ENCODE measurements around the gene ADCY4. TPM values are rescaled to one million over a fixed set of nuclear protein-coding genes. Genes with fewer than 3 reads are reported as not detected.

Gene ADCY4
- total RNA-seq, 1 experiment from 2014 or later = 0.17 TPM

DNA sequence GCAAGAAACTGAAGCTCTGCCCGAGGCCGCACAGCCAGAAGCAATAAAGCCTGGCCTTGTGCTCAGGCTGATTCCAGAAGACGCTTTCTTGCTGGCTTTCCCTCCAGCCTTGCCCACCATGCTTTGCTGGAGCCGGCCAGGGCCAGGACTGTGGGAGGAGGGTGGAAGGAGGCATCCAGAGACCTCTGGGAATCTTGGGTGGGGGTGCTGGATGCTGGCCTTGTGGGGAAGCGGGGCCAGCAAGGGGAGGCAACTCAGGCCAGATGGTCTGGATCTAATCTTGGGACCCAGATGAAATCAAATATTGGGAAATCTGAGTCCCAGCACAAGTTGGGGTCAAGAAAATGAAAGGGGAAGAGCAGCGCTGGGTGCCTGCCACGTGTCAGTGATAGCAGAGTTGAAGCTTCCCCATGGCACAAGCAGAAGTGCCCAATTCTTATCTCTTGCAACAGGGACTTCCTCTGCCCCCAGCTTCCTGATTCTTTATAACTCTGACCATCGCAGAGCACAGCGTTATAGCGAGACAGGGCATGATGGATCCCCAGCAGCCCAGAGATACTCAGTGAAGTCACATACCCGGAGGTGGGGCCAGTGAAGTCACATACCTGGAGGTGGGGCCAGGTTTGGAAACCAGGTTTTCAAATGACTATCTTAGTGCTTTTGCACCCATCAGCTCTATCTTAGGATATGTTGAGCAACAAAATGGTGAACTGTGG, 57.1 kb downstream of the ADCY4 start:
- DNase-seq = no peak
- Histone ChIP-seq H3K4me3 (ENCODE audit: insufficient read depth, low read depth, low read length) (no peak overlapping the region), H3K36me3 (replicated peaks; ENCODE audit: control insufficient read depth, insufficient read depth, low read length) (no peaks in the 10 kb centered on the region), H3K27me3 (ENCODE audit: control insufficient read depth, insufficient read depth, low read length) (no peaks in the 10 kb centered on the region)

DNA sequence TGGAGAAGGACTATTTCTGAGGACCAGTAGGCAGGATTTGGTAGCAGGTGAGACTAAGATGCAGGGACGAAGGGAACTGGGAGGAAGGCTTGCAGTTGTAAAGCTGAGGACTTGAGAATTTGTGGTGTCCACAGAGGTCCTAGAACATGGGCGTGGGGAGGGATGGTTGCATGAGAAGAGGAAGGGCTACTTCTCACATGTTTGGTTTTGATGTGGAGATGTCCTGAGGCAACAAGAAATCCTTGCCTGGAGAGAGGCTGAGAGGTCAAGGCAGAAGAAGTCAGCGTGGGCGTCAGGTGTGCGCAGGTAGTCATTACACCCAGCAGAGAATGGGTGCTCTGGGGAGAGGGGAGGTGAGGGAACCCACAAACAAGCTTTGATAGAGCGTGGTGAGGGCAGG, 57.8 kb downstream of the ADCY4 start:
- Histone ChIP-seq H3K4me3 (ENCODE audit: insufficient read depth, low read depth, low read length) (no peak overlapping the region), H3K36me3 (replicated peaks; ENCODE audit: control insufficient read depth, insufficient read depth, low read length) (no peaks in the 10 kb centered on the region), H3K27me3 (ENCODE audit: control insufficient read depth, insufficient read depth, low read length) (no peaks in the 10 kb centered on the region)
- no peak for DNase-seq

DNA sequence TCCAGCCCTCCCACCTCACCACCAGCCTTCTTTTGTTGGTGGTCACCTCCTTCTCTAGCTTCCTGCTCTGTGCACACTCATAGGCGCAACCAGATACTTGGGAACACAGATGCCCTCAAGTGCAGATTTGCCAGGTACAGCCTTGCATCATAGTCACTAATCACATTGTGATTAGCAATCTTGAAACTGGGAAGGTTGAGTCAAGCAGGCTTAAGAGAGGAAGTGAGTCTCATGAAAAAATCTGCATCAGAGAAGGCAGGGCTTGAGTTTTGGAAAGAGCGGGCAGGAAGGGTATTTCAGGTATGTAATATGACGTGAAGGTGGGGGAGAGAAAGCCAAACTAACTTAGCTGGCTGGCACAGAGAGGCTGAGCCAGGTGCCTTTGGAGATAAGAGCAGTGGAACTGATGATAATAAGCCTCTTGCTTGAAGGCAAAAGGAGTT, 60.7 kb downstream of the ADCY4 start:
- no peak for DNase-seq
- no peaks in the 10 kb centered on the region for H3K36me3 ChIP-seq (replicated peaks; ENCODE audit: control insufficient read depth, insufficient read depth, low read length)
- no peak overlapping the region for H3K4me3 ChIP-seq (ENCODE audit: insufficient read depth, low read depth, low read length)

GRCh38 chr14:24273422-24273998, 61.4 kb downstream of the ADCY4 start:
- Histone ChIP-seq H3K27me3 (ENCODE audit: control insufficient read depth, insufficient read depth, low read length) (no peaks in the 10 kb centered on the region), H3K36me3 (replicated peaks; ENCODE audit: control insufficient read depth, insufficient read depth, low read length) (no peaks in the 10 kb centered on the region), H3K4me3 (ENCODE audit: insufficient read depth, low read depth, low read length) (no peak overlapping the region)
- no peak for DNase-seq

More for the DNA sequence above, 60.7 kb downstream of the ADCY4 start:
- no peaks in the 10 kb centered on the region for H3K27me3 ChIP-seq (ENCODE audit: control insufficient read depth, insufficient read depth, low read length)

DNA sequence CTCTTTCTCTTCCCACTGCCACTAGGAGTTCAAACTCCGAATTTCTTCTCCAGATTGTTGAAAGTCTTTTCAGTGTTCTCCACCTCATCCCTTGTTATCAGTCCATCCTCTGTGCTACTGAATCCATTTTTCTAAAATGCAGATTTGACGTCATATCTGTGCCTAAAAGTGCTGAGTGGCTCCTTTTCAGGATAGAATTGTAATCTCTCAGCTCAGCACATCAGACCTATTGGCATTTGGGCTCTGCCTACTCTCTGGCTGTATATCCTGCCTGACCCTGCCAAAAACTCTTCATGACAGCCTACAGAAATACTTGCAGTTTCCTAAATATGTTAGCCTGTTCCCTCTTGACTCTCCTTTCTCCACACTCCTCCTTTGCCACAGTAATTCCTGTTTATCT, 62.4 kb downstream of the ADCY4 start:
- Histone ChIP-seq H3K27me3 (ENCODE audit: control insufficient read depth, insufficient read depth, low read length) (no peaks in the 10 kb centered on the region), H3K4me3 (ENCODE audit: insufficient read depth, low read depth, low read length) (no peak overlapping the region), H3K36me3 (replicated peaks; ENCODE audit: control insufficient read depth, insufficient read depth, low read length) (no peaks in the 10 kb centered on the region; the same call in 1 of the 2 replicates)
- no peak for DNase-seq

DNA sequence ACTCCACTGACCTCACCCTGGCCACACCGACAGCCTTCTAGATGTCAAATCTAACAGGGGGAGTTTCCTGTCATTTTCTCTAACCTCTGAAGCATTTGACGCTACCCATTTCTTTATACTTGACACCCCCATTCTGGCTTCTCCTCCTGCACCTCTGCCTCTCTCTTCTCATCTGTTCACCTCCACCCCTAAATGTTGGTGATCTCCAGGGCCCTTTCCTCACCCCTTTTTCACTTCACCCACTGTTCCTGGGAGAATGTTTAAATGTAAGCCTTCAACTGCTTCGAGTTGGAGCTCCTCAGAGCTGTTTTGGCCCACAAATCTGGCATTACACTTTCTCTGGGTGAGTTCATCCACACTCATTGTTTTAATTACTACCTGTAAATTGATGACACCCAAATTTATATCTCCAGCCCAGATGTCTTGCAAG, 63.0 kb downstream of the ADCY4 start:
- no peak for DNase-seq
- peaks cover 2% of the 10 kb centered on the region; the same call in 1 of the 2 replicates for H3K36me3 ChIP-seq (replicated peaks; ENCODE audit: control insufficient read depth, insufficient read depth, low read length)
- no peaks in the 10 kb centered on the region for H3K27me3 ChIP-seq (ENCODE audit: control insufficient read depth, insufficient read depth, low read length)
- peak overlapping the region; percentile 89 for H3K4me3 ChIP-seq (ENCODE audit: insufficient read depth, low read depth, low read length)

DNA sequence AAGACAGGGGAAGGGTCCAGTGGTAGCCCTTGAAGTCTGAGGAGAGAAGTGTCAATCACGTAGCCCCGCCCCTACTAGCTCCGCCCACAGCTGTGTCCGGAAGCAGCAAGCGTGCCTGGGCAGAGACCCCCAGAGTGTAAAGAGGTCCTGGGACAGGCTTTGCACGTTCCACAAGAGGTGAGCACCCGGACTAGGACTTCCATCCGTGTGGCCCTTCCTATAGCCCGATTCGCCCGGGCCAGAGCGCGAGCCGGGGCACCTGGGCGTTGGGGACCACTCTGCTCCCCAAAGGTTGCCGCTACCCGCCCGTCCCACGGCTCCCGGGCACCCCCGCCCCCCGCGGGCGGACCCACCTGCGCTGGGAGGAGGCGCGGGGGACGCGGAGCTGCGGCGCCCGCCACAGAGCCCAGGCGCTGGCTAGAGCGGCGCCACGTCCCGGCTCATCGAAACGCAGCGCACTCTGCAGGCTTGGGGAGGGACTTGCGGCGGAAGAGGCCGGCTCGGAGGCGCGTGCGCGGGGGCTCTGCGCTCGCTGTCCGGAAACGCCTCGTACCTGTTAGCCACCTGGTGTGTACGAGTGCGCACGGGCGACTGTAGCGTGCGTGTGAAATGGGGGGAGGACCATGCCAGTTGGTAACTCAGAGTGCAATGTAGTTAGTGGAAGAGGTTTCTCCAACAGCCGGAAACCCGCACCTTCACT, 63.6 kb downstream of the ADCY4 start, which contains the start of gene RABGGTA:
Gene RABGGTA (minus strand): TSS at position 464 of the 700 bp plus-strand sequence. CDS start 482 bp downstream, outside the sequence.
- Histone ChIP-seq H3K36me3 (replicated peaks; ENCODE audit: control insufficient read depth, insufficient read depth, low read length) (peaks cover 2% of the 10 kb centered on the region; the same call in 1 of the 2 replicates), H3K4me3 (ENCODE audit: insufficient read depth, low read depth, low read length) (peak within 1 kb of the TSS; percentile 89), H3K27me3 (ENCODE audit: control insufficient read depth, insufficient read depth, low read length) (no peaks in the 10 kb centered on the region)
- peak; percentile 99 for DNase-seq

GRCh38 chr14:24270537-24271133, 64.2 kb downstream of the ADCY4 start:
- Histone ChIP-seq H3K27me3 (ENCODE audit: control insufficient read depth, insufficient read depth, low read length) (no peaks in the 10 kb centered on the region), H3K4me3 (ENCODE audit: insufficient read depth, low read depth, low read length) (peak overlapping the region; percentile 89), H3K36me3 (replicated peaks; ENCODE audit: control insufficient read depth, insufficient read depth, low read length) (peaks cover 2% of the 10 kb centered on the region; the same call in 1 of the 2 replicates)
- no peak for DNase-seq

DNA sequence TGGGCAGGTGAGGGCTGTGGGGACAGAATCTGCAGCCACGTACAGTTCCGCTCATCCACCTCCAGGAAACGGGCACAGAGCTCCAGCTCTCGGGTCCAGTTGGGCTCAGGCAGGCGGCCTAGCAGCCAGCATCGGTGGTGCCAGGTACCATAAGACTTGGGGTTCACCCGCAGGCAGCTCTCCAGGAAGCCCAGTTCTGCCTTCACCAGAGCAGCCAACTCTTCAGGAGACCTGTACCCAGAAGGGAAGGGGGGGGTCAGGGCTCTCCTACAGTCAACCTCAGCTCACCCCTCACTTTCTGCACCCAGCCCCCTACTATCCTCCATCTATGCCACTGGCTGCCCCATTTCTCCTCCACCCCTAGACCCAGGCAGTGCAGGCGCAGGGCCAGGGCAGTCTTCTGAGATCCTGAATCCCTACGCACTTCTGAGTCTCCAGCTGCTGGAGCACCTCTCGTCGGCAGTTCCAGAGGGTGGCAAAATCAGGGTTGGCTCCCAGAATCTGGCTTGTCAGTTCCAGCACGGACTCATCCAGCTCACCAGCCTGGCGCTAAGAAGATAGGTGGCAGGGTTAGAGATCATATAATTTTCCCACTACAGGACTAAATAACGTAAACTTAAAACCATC, 64.8 kb downstream of the ADCY4 start:
- no peak overlapping the region for H3K4me3 ChIP-seq (ENCODE audit: insufficient read depth, low read depth, low read length)
- H3K27me3 ChIP-seq (ENCODE audit: control insufficient read depth, insufficient read depth, low read length) = no peaks in the 10 kb centered on the region
- no peak for DNase-seq
- peaks cover 2% of the 10 kb centered on the region; the same call in 1 of the 2 replicates for H3K36me3 ChIP-seq (replicated peaks; ENCODE audit: control insufficient read depth, insufficient read depth, low read length)

DNA sequence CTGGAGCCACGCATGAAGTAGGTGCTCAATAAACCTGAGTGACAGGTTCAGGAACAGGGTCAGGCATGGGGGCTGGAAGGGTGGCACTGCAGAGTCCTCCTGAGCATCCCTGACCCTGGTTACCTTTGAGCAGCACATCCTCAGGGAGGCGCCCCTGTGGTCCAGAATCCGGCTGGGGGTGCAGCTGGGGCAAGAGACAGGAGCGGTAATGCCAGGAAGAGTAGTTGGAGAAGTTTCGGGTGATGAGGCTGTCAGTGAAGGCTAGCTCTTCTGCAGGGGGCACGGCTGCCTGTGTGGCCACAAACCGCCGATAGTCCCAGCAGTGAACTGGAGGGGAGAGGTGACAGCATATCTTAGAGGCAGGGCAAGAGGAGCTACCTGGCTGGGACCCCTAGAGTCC, 65.5 kb downstream of the ADCY4 start:
- DNase-seq = no peak
- H3K36me3 ChIP-seq (replicated peaks; ENCODE audit: control insufficient read depth, insufficient read depth, low read length) = peaks cover 2% of the 10 kb centered on the region; the same call in 1 of the 2 replicates
- H3K27me3 ChIP-seq (ENCODE audit: control insufficient read depth, insufficient read depth, low read length) = no peaks in the 10 kb centered on the region
- H3K4me3 ChIP-seq (ENCODE audit: insufficient read depth, low read depth, low read length) = no peak overlapping the region

Other genes with a start within 250 kb of the ADCY4 start
- gene PCK2, start 240.8 kb downstream of the ADCY4 start, total RNA-seq (2014; rRNA removed; shearing (Covaris generic)) = 73.7 and 80.1 TPM in 2 replicates
- 70.4 and 90.1 TPM in 2 replicates for gene DCAF11, start 220.3 kb downstream of the ADCY4 start, total RNA-seq (2014; rRNA removed; shearing (Covaris generic))
- gene NRL, start 220.1 kb downstream of the ADCY4 start, total RNA-seq (2014; rRNA removed; shearing (Covaris generic)) = 0.87 and 2.1 TPM in 2 replicates
- gene FITM1, start 204.4 kb downstream of the ADCY4 start, total RNA-seq (2014; rRNA removed; shearing (Covaris generic)) = not detected in 2 replicates
- 46.9 and 49.3 TPM in 2 replicates for gene PSME1, start 198.9 kb downstream of the ADCY4 start, total RNA-seq (2014; rRNA removed; shearing (Covaris generic))
- 25.7 and 35.9 TPM in 2 replicates for gene EMC9, start 193.5 kb downstream of the ADCY4 start, total RNA-seq (2014; rRNA removed; shearing (Covaris generic))
- gene PSME2, start 188.5 kb downstream of the ADCY4 start, total RNA-seq (2014; rRNA removed; shearing (Covaris generic)) = 129 and 134 TPM in 2 replicates
- gene RNF31, start 187.6 kb downstream of the ADCY4 start, total RNA-seq (2014; rRNA removed; shearing (Covaris generic)) = 67.7 and 75.0 TPM in 2 replicates
- 8.1 and 11.2 TPM in 2 replicates for gene IRF9, start 173.8 kb downstream of the ADCY4 start, total RNA-seq (2014; rRNA removed; shearing (Covaris generic))
- gene REC8, start 163.0 kb downstream of the ADCY4 start, total RNA-seq (2014; rRNA removed; shearing (Covaris generic)) = 5.6 and 5.9 TPM in 2 replicates
- 139 and 149 TPM in 2 replicates for gene IPO4, start 146.3 kb downstream of the ADCY4 start, total RNA-seq (2014; rRNA removed; shearing (Covaris generic))
- 27.4 and 35.2 TPM in 2 replicates for gene TM9SF1, start 139.6 kb downstream of the ADCY4 start, total RNA-seq (2014; rRNA removed; shearing (Covaris generic))
- gene TSSK4, start 129.4 kb downstream of the ADCY4 start, total RNA-seq (2014; rRNA removed; shearing (Covaris generic)) = not detected in 2 replicates
- 17.6 and 20.8 TPM in 2 replicates for gene CHMP4A, start 121.6 kb downstream of the ADCY4 start, total RNA-seq (2014; rRNA removed; shearing (Covaris generic))
- 18.6 and 23.6 TPM in 2 replicates for gene MDP1, start 119.0 kb downstream of the ADCY4 start, total RNA-seq (2014; rRNA removed; shearing (Covaris generic))
- 195 and 203 TPM in 2 replicates for gene NEDD8, start 102.7 kb downstream of the ADCY4 start, total RNA-seq (2014; rRNA removed; shearing (Covaris generic))
- 81.6 and 104 TPM in 2 replicates for gene GMPR2, start 102.1 kb downstream of the ADCY4 start, total RNA-seq (2014; rRNA removed; shearing (Covaris generic))
- gene TINF2, start 92.4 kb downstream of the ADCY4 start, total RNA-seq (2014; rRNA removed; shearing (Covaris generic)) = 46.9 and 52.2 TPM in 2 replicates
- 0.21 and 3.1 TPM in 2 replicates for gene TGM1, start 71.9 kb downstream of the ADCY4 start, total RNA-seq (2014; rRNA removed; shearing (Covaris generic))
- gene RABGGTA, start 63.5 kb downstream of the ADCY4 start, total RNA-seq (2014; rRNA removed; shearing (Covaris generic)) = 22.8 and 25.9 TPM in 2 replicates
- 13.5 and 18.8 TPM in 2 replicates for gene DHRS1, start 35.3 kb downstream of the ADCY4 start, total RNA-seq (2014; rRNA removed; shearing (Covaris generic))
- gene NOP9, start 35.2 kb downstream of the ADCY4 start, total RNA-seq (2014; rRNA removed; shearing (Covaris generic)) = 27.2 and 32.4 TPM in 2 replicates
- gene CIDEB, start 27.1 kb downstream of the ADCY4 start, total RNA-seq (2014; rRNA removed; shearing (Covaris generic)) = 0.48 TPM in 1 of 2 replicates, not detected in the other
- gene LTB4R2, start 24.9 kb downstream of the ADCY4 start, total RNA-seq (2014; rRNA removed; shearing (Covaris generic)) = 4.8 and 7.8 TPM in 2 replicates
- 4.2 and 5.0 TPM in 2 replicates for gene LTB4R, start 23.6 kb downstream of the ADCY4 start, total RNA-seq (2014; rRNA removed; shearing (Covaris generic))
- gene RIPK3, start 4.9 kb upstream of the ADCY4 start, total RNA-seq (2014; rRNA removed; shearing (Covaris generic)) = not detected in 2 replicates
- gene NFATC4, start 33.1 kb upstream of the ADCY4 start, total RNA-seq (2014; rRNA removed; shearing (Covaris generic)) = 12.2 and 28.3 TPM in 2 replicates
- 3.6 and 6.1 TPM in 2 replicates for gene NYNRIN, start 63.9 kb upstream of the ADCY4 start, total RNA-seq (2014; rRNA removed; shearing (Covaris generic))
- gene CBLN3, start 94.6 kb upstream of the ADCY4 start, total RNA-seq (2014; rRNA removed; shearing (Covaris generic)) = 0.24 and 1.5 TPM in 2 replicates
- 24.8 and 27.4 TPM in 2 replicates for gene KHNYN, start 94.9 kb upstream of the ADCY4 start, total RNA-seq (2014; rRNA removed; shearing (Covaris generic))
- gene SDR39U1, start 107.7 kb upstream of the ADCY4 start, total RNA-seq (2014; rRNA removed; shearing (Covaris generic)) = 23.5 and 26.7 TPM in 2 replicates
- not detected in 2 replicates for gene CMA1, start 173.2 kb upstream of the ADCY4 start, total RNA-seq (2014; rRNA removed; shearing (Covaris generic))
- gene CTSG, start 241.2 kb upstream of the ADCY4 start, total RNA-seq (2014; rRNA removed; shearing (Covaris generic)) = 0.10 TPM in 1 of 2 replicates, not detected in the other